Stimulated activated CD4-positive, alpha-beta T cell treated with anti-CD3 and anti-CD28 coated beads, Interleukin-4, amount 100 ng/mL, for 24 hours (primary cell): ENCODE measurements around the gene STEAP4.
"Not testable (repeated sequence)": the region's sequence is repeated elsewhere in the genome, so short reads cannot be mapped to it uniquely, and the experiment has no call there.

Source experiments
- DNase-seq: peaks from one replicate; pipeline ENCODE4 v3.0.0-alpha.2; 2020

Gene STEAP4

GRCh38 chr7:88311675-88312036 lies 5.0 kb upstream of the STEAP4 start:
- no peak for DNase-seq

- DNase-seq, result no peak
Measured at GRCh38 chr7:88310956-88311674, 4.4 kb upstream of the STEAP4 start.

- DNase-seq, result no peak
Measured at GRCh38 chr7:88309819-88310218, 3.1 kb upstream of the STEAP4 start.

GRCh38 chr7:88307823-88308222 lies 1.1 kb upstream of the STEAP4 start:
- DNase-seq, result no peak

- DNase-seq, result no peak
Measured at GRCh38 chr7:88307412-88307811, 718 bp upstream of the STEAP4 start.

- DNase-seq, result no peak
Measured at GRCh38 chr7:88305044-88305443, 1.6 kb downstream of the STEAP4 start.

GRCh38 chr7:88302486-88302885 lies 4.2 kb downstream of the STEAP4 start:
- no peak for DNase-seq

- no peak for DNase-seq
Measured at GRCh38 chr7:88301924-88302323, 4.8 kb downstream of the STEAP4 start.

GRCh38 chr7:88300401-88300945 lies 6.2 kb downstream of the STEAP4 start:
- DNase-seq, result no peak

- DNase-seq, result no peak
Measured at GRCh38 chr7:88299126-88299525, 7.6 kb downstream of the STEAP4 start.

GRCh38 chr7:88293866-88294265 lies 12.8 kb downstream of the STEAP4 start:
- DNase-seq, result no peak

GRCh38 chr7:88291398-88292173 lies 15.1 kb downstream of the STEAP4 start:
- DNase-seq, result no peak

- DNase-seq, result no peak
Measured at GRCh38 chr7:88290491-88290890, 16.2 kb downstream of the STEAP4 start.

- no peak for DNase-seq
Measured at GRCh38 chr7:88289564-88290025, 17.1 kb downstream of the STEAP4 start.

GRCh38 chr7:88281749-88282148 lies 24.9 kb downstream of the STEAP4 start:
- no peak for DNase-seq

GRCh38 chr7:88280801-88281200 lies 25.9 kb downstream of the STEAP4 start:
- no peak for DNase-seq

- DNase-seq, result no peak
Measured at GRCh38 chr7:88279323-88279722, 27.4 kb downstream of the STEAP4 start.

GRCh38 chr7:88278881-88279280 lies 27.8 kb downstream of the STEAP4 start:
- DNase-seq, result no peak

- DNase-seq, result no peak
Measured at GRCh38 chr7:88276605-88277153, 30.0 kb downstream of the STEAP4 start.

- not testable (repeated sequence) for DNase-seq
Measured at GRCh38 chr7:88274856-88275255, 31.8 kb downstream of the STEAP4 start.

- no peak for DNase-seq
Measured at GRCh38 chr7:88269586-88269985, 37.1 kb downstream of the STEAP4 start.

GRCh38 chr7:88268858-88269257 lies 37.8 kb downstream of the STEAP4 start:
- no peak for DNase-seq

- no peak for DNase-seq
Measured at GRCh38 chr7:88268051-88268450, 38.6 kb downstream of the STEAP4 start.

GRCh38 chr7:88267421-88267820 lies 39.3 kb downstream of the STEAP4 start:
- no peak for DNase-seq
